Adipocyte (in vitro differentiated cells): ENCODE results near the gene FAM149A.
A peak's percentile ranks its signal among the peaks of the same experiment; 100 is the strongest.

Experiments
- DNase-seq: peaks from one replicate; pipeline ENCODE4 v3.0.0-alpha.2; 2015; ENCODE audit warnings: low read depth
- H3K27me3 ChIP-seq: replicated peaks from 2 replicates; pipeline ENCODE4 v1.7.0; 2013; ENCODE audit warnings: mild to moderate bottlenecking, low read length, moderate library complexity; ENCODE audit not compliant: control insufficient read depth, insufficient read depth
- H3K36me3 ChIP-seq: 2 replicates; pipeline ENCODE4 v1.7.0; 2013; ENCODE audit warnings: low read length, mild to moderate bottlenecking, moderate library complexity; ENCODE audit not compliant: control insufficient read depth, insufficient read depth, severe bottlenecking
- H3K4me1 ChIP-seq: 2 replicates; pipeline ENCODE4 v1.7.0; 2013; ENCODE audit warnings: mild to moderate bottlenecking, low read length, moderate library complexity; ENCODE audit not compliant: control insufficient read depth, insufficient read depth
- H3K4me3 ChIP-seq: 2 replicates; pipeline ENCODE4 v1.7.0; 2013; ENCODE audit warnings: mild to moderate bottlenecking, low read length, moderate library complexity
- H3K9ac ChIP-seq: 2 replicates; pipeline ENCODE4 v1.7.0; 2013; ENCODE audit warnings: mild to moderate bottlenecking, low read length, moderate library complexity
- H3K9me3 ChIP-seq: 2 replicates; pipeline ENCODE4 v1.7.0; 2013; ENCODE audit warnings: mild to moderate bottlenecking, low read length, moderate library complexity; ENCODE audit not compliant: control insufficient read depth

The FAM149A gene

DNA sequence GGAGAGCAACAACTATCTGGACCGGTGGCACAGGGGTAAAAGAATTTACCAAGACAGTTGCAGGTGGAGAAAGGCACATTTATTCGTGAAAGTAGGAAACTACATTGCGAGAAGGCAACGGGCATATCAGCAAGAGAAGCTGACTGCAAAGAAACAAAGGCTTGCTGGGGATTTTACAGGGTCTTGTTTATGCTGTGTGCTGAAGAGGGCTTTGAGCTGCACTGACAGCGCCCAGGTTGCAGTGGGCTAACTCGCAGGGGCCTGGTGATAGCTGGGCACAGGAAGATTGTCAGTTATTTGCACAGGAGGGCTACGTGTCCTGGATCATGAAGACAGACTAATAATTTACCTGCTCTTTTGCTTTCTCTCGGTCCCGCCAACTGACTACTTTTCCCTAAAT is 24.8 kb upstream of the FAM149A start:
- no peak for DNase-seq
- Histone ChIP-seq H3K4me1 (no peaks in the 10 kb centered on the region), H3K9ac (no peak overlapping the region), H3K4me3 (no peak overlapping the region), H3K36me3 (no peaks in the 10 kb centered on the region), H3K9me3 (no peaks in the 10 kb centered on the region), H3K27me3 (no peaks in the 10 kb centered on the region)

DNA sequence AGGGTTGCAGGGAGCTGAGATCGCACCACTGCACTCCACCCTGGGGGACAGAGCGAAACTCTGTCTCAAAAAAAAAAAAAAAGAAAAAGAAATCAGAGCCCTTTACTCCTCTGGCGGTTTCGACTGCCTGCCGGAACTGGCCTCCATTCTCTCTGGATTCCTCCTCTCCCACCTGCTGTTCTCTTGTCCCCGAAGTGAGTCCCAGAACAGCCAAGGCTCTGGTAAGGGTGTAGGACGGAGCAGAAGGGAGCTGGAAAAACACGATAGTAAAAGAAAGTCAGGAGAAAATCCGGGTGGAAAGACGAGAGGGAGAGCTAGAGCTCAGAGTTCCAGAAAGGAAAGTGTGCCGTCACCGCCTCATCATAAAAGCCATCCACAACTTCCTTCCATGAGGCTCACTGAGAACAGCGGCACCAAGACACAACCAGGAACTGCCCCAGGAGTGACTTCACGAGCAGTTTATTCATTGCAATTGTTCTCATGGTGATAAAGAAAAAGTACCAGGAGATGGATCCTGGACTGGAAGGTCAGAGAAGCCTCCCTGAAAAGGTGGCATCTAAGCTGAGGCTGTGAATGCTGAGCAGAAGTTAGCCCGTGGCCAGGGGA is 23.2 kb upstream of the FAM149A start:
- DNase-seq: no peak
- no peak overlapping the region for H3K4me3 ChIP-seq
- H3K9me3 ChIP-seq: no peaks in the 10 kb centered on the region
- no peaks in the 10 kb centered on the region for H3K36me3 ChIP-seq
- no peak overlapping the region for H3K9ac ChIP-seq
- no peaks in the 10 kb centered on the region for H3K27me3 ChIP-seq
- no peaks in the 10 kb centered on the region for H3K4me1 ChIP-seq

DNA sequence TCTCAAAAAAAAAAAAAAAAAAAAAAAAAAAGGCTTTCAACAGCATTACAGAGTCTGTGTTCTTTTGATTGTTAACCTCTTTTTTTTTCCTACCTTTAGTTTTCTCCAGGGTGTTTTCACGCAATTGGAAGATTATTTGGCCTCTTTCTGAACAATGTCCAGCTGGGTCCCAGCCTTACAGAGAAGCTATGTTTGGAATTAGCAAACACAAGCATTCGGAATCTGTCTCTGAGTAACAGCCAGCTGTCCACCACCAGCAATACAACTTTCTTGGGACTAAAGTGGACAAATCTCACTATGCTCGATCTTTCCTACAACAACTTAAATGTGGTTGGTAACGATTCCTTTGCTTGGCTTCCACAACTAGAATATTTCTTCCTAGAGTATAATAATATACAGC is 22.3 kb upstream of the FAM149A start:
- Histone ChIP-seq H3K27me3 (no peaks in the 10 kb centered on the region), H3K4me1 (no peaks in the 10 kb centered on the region), H3K9ac (no peak overlapping the region), H3K4me3 (no peak overlapping the region), H3K36me3 (no peaks in the 10 kb centered on the region), H3K9me3 (no peaks in the 10 kb centered on the region)
- peak; percentile 18 for DNase-seq

DNA sequence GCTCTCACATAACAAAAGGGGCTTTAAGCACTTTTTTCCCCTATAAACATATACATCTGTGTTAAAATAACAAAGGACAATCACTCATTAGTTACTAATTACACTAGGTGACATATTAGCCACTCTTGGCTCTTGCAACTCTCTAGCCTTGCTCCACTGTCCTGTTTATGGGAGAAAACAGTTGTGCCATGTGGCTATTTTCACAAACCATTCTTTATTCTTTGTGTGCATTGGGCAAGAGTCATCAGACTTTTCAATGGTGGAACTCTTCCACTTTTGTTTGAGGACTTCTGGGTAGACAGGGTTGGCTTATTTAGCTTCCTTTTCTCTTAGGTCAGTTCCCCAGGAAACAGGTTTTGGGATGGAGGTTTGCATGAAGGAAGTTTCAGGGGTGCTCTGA is 16.0 kb upstream of the FAM149A start:
- H3K4me3 ChIP-seq: no peak overlapping the region
- no peak overlapping the region for H3K9ac ChIP-seq
- H3K27me3 ChIP-seq: no peaks in the 10 kb centered on the region
- DNase-seq: no peak
- no peaks in the 10 kb centered on the region for H3K36me3 ChIP-seq
- H3K9me3 ChIP-seq: peaks cover 4% of the 10 kb centered on the region
- peaks cover 9% of the 10 kb centered on the region for H3K4me1 ChIP-seq

DNA sequence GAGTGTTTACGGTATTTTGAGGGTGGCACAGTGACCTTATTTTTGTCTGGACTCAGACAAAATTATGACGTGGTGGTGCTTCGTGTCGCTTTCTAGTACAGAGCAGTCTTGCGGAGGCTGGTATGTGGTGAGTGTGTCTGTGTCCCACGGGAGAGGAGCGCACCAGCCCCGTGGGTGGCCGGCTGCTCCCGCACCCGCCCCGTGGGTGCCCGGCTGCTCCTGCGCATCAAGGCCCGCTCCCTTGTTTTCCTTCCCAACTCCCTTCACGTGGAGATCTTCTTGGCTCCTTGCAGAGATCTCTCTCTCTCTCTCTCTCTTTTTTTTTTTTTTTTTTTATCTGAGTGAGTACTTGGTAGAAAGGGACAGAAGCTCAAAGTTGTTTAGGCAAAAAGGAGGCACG is 12.2 kb upstream of the FAM149A start:
- Histone ChIP-seq H3K9ac (no peak overlapping the region), H3K27me3 (peaks cover 18% of the 10 kb centered on the region), H3K4me3 (no peak overlapping the region), H3K36me3 (no peaks in the 10 kb centered on the region), H3K4me1 (peaks cover 9% of the 10 kb centered on the region), H3K9me3 (peaks cover 10% of the 10 kb centered on the region)
- DNase-seq: no peak

DNA sequence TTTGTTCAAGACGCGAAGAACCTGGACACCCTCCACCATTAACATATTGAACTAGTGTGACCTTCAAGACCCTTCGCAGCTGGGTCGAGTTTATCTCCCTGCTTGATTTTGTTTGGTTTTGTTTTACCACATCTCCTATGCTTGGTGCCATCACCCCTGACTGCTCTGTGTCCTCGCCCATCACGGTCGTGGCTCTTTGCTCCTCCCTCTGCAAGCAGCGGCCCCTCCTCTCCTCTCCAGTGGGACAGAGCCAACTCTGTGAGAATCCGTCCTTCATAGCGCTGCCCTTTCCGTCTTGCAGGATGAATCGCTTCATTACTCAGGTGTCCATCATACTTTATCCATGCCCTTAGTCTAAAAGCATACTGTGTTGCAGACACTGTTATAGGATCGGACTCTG is 9.1 kb upstream of the FAM149A start:
- H3K27me3 ChIP-seq: peaks cover 22% of the 10 kb centered on the region
- H3K9me3 ChIP-seq: peaks cover 10% of the 10 kb centered on the region
- no peaks in the 10 kb centered on the region for H3K4me1 ChIP-seq
- no peaks in the 10 kb centered on the region for H3K36me3 ChIP-seq
- DNase-seq: no peak
- no peak overlapping the region for H3K9ac ChIP-seq
- H3K4me3 ChIP-seq: no peak overlapping the region

DNA sequence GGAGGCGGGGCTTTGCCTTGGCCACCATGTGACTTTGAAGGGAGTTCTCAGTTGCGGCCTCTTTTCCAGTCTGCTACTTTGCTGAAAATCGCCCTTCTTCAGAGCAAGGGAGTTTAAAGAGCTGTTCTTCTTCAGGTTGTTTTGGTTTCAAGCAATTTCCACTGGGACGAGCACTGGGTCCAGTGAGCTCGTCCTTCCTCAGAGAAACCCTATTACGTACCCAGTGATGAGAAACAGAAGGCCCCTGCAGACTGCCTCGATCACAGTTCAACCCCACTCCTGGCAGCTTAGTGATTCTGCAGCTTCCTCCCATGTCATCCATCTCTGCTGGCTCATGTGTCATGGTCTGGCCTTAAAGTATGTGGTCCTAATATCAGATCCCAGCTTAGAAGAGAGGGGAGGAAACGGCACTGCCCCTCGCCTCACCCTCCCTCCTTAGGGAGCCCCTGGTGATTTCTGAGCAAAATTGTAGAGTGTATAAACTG is 7.8 kb upstream of the FAM149A start:
- no peak for DNase-seq
- peaks cover 7% of the 10 kb centered on the region for H3K9me3 ChIP-seq
- H3K36me3 ChIP-seq: no peaks in the 10 kb centered on the region
- peaks cover 26% of the 10 kb centered on the region for H3K27me3 ChIP-seq
- H3K9ac ChIP-seq: no peak overlapping the region
- no peaks in the 10 kb centered on the region for H3K4me1 ChIP-seq
- no peak overlapping the region for H3K4me3 ChIP-seq

DNA sequence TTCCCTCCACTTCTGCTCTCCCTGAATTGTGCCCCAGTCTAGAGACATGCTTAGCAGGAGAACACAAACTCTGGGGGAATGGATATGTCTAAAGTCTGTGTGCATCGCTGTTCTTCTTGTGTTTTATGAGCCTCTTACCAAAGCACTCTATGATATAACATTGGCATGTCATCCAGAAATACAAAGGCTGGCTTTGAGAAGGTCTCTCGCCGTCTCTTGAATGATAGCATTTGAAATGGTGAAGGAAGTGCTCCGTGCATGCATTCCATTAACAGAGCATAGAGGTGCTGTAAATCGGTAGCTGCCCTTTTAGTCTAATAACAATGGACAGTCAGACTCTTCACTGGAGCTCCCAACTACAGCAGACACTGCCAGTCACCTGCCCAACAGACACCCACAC is 7.1 kb upstream of the FAM149A start:
- no peak overlapping the region for H3K4me3 ChIP-seq

DNA sequence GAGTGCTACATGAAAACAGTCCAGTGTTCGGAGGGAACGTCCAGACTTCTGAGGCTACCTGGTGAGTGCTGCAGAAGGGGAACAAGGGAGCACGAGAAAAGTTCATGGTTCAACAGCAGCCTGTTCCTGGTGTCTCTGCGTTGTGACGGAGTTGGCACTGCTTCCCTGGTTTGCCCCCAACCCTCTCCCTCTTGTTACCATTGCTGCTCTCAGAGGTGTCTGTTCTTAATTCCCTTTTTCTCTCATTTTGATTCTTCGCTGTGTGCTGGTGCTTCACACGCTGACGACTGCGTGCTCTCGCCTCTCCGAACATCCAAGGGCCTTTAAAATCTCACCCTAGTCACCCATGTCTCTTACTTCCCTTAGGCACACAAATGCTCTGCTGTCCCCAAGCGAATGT is 1.6 kb upstream of the FAM149A start:
- Histone ChIP-seq H3K9me3 (no peaks in the 10 kb centered on the region), H3K4me3 (no peak overlapping the region), H3K36me3 (no peaks in the 10 kb centered on the region), H3K27me3 (peaks cover 23% of the 10 kb centered on the region), H3K9ac (no peak overlapping the region), H3K4me1 (peaks cover 8% of the 10 kb centered on the region)
- DNase-seq: no peak

More for the DNA sequence above, 7.1 kb upstream of the FAM149A start:
- DNase-seq: no peak
- no peak overlapping the region for H3K9ac ChIP-seq
- no peaks in the 10 kb centered on the region for H3K36me3 ChIP-seq
- peaks cover 26% of the 10 kb centered on the region for H3K27me3 ChIP-seq
- no peaks in the 10 kb centered on the region for H3K4me1 ChIP-seq
- H3K9me3 ChIP-seq: peaks cover 7% of the 10 kb centered on the region

DNA sequence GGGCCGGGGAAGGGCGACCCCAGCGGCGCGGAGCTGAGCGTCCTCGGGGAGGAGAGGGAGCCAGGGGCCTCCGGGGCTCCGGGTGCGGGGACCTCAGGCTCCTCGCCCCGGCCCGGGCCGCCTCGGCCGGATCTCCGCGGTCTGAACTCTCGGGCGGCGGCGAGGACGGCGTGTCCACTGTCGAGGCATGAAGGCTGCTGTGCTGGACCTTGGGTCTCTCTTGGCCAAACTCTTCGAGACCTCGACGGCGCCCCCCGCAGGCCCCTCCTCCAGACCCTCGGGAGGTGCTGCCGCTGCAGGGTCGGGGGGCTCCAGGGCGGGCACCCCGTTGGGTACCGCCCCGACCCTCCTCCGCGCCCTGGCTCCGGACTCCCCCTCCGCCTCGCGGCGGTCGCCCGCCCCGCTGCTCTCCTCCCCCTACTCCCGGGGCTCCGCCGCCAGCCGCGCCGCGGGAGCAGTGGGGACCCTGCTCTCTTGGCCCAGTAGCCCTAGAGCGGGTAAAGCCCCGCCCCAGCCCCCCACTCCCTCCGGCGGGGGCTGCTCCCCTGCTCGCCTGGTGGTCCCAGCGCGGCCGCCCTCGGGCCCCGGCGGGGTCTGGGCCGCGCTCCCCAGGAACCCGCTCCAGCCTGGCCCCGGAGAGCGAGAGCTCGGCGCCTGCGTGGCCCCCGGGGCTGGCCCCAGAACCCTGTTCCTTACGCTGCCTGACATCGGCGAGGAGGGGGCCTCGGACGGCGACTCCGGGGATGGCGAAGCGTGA is 564 bp downstream of the FAM149A start:
- no peaks in the 10 kb centered on the region for H3K9me3 ChIP-seq
- peaks cover 23% of the 10 kb centered on the region for H3K27me3 ChIP-seq
- no peak overlapping the region for H3K9ac ChIP-seq
- peak overlapping the region; percentile 61 for H3K4me3 ChIP-seq
- peaks cover 8% of the 10 kb centered on the region for H3K4me1 ChIP-seq
- DNase-seq: peak; percentile 40
- no peaks in the 10 kb centered on the region for H3K36me3 ChIP-seq

DNA sequence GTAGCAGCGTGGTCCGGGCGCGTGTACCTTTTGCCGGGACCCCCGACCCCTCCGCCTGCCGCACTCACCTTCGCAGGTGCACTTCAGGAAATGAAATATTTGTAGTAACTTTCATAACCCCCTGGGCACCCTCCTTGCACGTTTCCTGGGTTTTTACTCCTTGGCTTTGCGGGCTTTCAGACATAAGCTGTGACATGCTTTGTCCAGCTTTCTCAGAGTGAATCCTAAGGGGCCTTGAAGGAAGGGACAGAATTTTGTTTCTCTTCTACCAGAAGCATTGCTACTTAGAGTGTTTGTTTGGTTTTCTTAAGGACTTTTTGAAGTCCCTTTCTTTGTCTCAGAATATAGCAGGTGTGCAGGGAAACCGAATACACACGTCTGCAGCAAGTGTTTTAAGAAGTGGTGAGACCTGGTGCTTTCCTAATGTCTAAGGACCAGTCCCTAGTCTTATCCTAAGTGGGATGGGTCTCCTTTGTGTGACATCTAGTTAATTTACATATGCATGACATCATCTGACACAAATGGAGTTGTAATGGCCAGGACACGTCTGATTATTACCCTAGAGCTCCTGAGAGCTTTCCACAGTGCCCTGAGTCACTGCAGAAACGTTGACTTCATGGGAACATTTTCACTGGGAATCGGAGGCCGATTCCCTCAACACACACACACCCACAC is 1.3 kb downstream of the FAM149A start:
- no peaks in the 10 kb centered on the region for H3K36me3 ChIP-seq
- H3K4me3 ChIP-seq: peak overlapping the region; percentile 61
- H3K4me1 ChIP-seq: peaks cover 8% of the 10 kb centered on the region
- H3K9me3 ChIP-seq: no peaks in the 10 kb centered on the region
- H3K27me3 ChIP-seq: peaks cover 23% of the 10 kb centered on the region
- peak; percentile 4 for DNase-seq
- no peak overlapping the region for H3K9ac ChIP-seq
